Measurements from ENCODE around the gene PIKFYVE. TPM values are rescaled to one million over a fixed set of nuclear protein-coding genes. Genes with fewer than 3 reads are reported as not detected.

Gene PIKFYVE
- total and polyA plus RNA-seq, 9 donors = 6.9 to 29.8 (median 21.9) TPM

- Histone ChIP-seq H3K9me3 (no peaks in the 10 kb centered on the region), H3K4me3 (no peak overlapping the region), H3K27ac (no peak overlapping the region), H3K4me1 (ENCODE audit: insufficient read depth) (no peaks in the 10 kb centered on the region), H3K36me3 (no peaks in the 10 kb centered on the region), H3K27me3 (no peaks in the 10 kb centered on the region)
- 81 to 85% (median 83%) methylated on average over 3 of the region's 3 CpGs for WGBS, 3 donors
- no peak for DNase-seq
- TF ChIP-seq POLR2A (IDR thresholded peaks at IDR 0.05) (no peak), EP300 (IDR thresholded peaks at IDR 0.05) (no peak)
- TF ChIP-seq, protein P1, sequence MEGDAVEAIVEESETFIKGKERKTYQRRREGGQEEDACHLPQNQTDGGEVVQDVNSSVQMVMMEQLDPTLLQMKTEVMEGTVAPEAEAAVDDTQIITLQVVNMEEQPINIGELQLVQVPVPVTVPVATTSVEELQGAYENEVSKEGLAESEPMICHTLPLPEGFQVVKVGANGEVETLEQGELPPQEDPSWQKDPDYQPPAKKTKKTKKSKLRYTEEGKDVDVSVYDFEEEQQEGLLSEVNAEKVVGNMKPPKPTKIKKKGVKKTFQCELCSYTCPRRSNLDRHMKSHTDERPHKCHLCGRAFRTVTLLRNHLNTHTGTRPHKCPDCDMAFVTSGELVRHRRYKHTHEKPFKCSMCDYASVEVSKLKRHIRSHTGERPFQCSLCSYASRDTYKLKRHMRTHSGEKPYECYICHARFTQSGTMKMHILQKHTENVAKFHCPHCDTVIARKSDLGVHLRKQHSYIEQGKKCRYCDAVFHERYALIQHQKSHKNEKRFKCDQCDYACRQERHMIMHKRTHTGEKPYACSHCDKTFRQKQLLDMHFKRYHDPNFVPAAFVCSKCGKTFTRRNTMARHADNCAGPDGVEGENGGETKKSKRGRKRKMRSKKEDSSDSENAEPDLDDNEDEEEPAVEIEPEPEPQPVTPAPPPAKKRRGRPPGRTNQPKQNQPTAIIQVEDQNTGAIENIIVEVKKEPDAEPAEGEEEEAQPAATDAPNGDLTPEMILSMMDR (IDR thresholded peaks at IDR 0.05) = no peak
- intact Hi-C loops (cut with DNase I) = no loop called here
Measured at GRCh38 chr2:208379192-208379591, 113.1 kb downstream of the PIKFYVE start.

- no peak overlapping the region for H3K27ac ChIP-seq
- no peaks in the 10 kb centered on the region for H3K36me3 ChIP-seq
- 49 to 64% (median 52%) methylated on average over 4 of the region's 4 CpGs for WGBS, 3 donors
- intact Hi-C loops (cut with DNase I) = no loop called here
- no peaks in the 10 kb centered on the region for H3K27me3 ChIP-seq
- H3K9me3 ChIP-seq = no peaks in the 10 kb centered on the region
- TF ChIP-seq EP300 (IDR thresholded peaks at IDR 0.05) = no peak
- no peak for TF ChIP-seq POLR2A (IDR thresholded peaks at IDR 0.05)
- TF ChIP-seq, protein P1 (IDR thresholded peaks at IDR 0.05) = no peak
- no peak overlapping the region for H3K4me3 ChIP-seq
- DNase-seq = no peak
- no peaks in the 10 kb centered on the region for H3K4me1 ChIP-seq (ENCODE audit: insufficient read depth)
Measured at GRCh38 chr2:208384637-208385036, 118.6 kb downstream of the PIKFYVE start.

DNA sequence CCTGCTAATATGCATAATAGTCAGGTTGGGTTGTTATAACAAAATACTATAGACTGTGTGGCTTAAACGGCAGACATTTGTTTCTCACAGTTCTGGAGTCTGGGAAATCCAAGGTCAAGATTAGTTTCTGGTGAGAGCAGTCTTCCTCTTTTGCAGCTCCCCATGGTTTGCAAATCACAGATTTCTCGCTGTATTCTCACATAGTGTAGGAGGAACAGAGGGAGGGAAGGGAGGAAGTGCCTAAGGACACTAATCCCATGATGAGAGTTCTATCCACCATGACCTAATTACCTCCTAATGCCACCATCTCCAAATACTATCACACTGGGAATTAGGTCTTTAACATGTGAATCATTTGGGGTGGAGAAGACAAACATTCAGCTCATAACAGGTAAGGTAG is 120.5 kb downstream of the PIKFYVE start:
- intact Hi-C loops (cut with DNase I) = no loop called here
- Histone ChIP-seq H3K36me3 (no peaks in the 10 kb centered on the region), H3K27ac (no peak overlapping the region), H3K27me3 (no peaks in the 10 kb centered on the region), H3K9me3 (no peaks in the 10 kb centered on the region), H3K4me1 (ENCODE audit: insufficient read depth) (no peaks in the 10 kb centered on the region), H3K4me3 (no peak overlapping the region)
- TF ChIP-seq POLR2A (IDR thresholded peaks at IDR 0.05) = no peak
- TF ChIP-seq, protein P1 (IDR thresholded peaks at IDR 0.05) = no peak
- no peak for TF ChIP-seq EP300 (IDR thresholded peaks at IDR 0.05)
- WGBS, 3 donors = 20 to 27% (median 25%) methylated on average over 2 of the region's 2 CpGs
- no peak for DNase-seq

DNA sequence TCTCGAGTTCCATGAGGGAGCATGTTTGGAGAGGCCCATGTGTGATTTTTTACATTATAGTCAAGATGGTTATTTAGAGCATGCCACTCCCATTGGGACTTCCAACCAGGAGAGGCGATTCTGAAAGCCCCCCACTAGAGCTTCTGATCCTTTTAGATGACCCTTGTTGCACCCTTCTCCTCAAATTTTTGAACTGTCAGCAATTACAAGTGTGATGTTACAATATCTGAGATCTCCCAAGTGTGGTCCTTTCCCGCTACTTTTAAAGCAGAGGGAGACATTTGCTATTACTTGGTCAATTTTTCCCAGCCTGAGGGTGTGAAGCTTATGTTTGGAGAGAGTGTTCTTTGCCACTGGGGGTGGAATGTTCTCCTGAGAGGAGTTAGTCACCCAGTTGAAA is 123.9 kb downstream of the PIKFYVE start:
- TF ChIP-seq POLR2A (IDR thresholded peaks at IDR 0.05) (no peak), EP300 (IDR thresholded peaks at IDR 0.05) (no peak)
- TF ChIP-seq, protein P1 (IDR thresholded peaks at IDR 0.05) = no peak
- H3K9me3 ChIP-seq = peaks cover 0 to 5% of the 10 kb centered on the region in 2 donors
- no peaks in the 10 kb centered on the region for H3K27me3 ChIP-seq
- no peak overlapping the region for H3K27ac ChIP-seq
- intact Hi-C loops (cut with DNase I) = no loop called here
- H3K36me3 ChIP-seq = no peaks in the 10 kb centered on the region
- 85 to 93% (median 90%) methylated on average over 3 of the region's 3 CpGs for WGBS, 3 donors
- H3K4me3 ChIP-seq = no peak overlapping the region
- H3K4me1 ChIP-seq (ENCODE audit: insufficient read depth) = no peaks in the 10 kb centered on the region
- DNase-seq = no peak

All from ovary (tissue), 9 donors.